Calu3 (cell line): ENCODE results near the gene MLLT6. TPM values are rescaled to one million over a fixed set of nuclear protein-coding genes. Genes with fewer than 3 reads are reported as not detected.

Experiments used
- BruUV-seq: library from RNA; stranded (reverse); fragments of 400-500 nt; replicated peaks from 2 replicates; lab custom pipeline; 2021; lab: Mats Ljungman, UMichigan
- CTCF ChIA-PET: fragments of 300-600 bp; sonication (Branson Sonifier 250); formaldehyde crosslinking; loops from one replicate; lab custom pipeline; 2022; ENCODE audit warnings: antibody characterized with exemption; lab: Charles Lee
- DNase-seq: peaks from one replicate; pipeline ENCODE4 v3.0.0; 2022
- H3K27ac Mint-ChIP-seq: one replicate; pipeline ENCODE4 v1.8.0; 2022; ENCODE audit warnings: mixed read lengths; ENCODE audit not compliant: unreplicated experiment
- H3K27me3 Mint-ChIP-seq: one replicate; pipeline ENCODE4 v1.8.0; 2022; ENCODE audit warnings: mixed read lengths; ENCODE audit not compliant: unreplicated experiment
- H3K36me3 Mint-ChIP-seq: one replicate; pipeline ENCODE4 v1.8.0; 2022; ENCODE audit warnings: mild to moderate bottlenecking, moderate library complexity, mixed read lengths; ENCODE audit not compliant: insufficient read depth, unreplicated experiment
- H3K4me1 Mint-ChIP-seq: one replicate; pipeline ENCODE4 v1.8.0; 2022; ENCODE audit warnings: mild to moderate bottlenecking, low read depth, mixed read lengths; ENCODE audit not compliant: unreplicated experiment
- H3K4me3 Mint-ChIP-seq: one replicate; pipeline ENCODE4 v1.8.0; 2022; ENCODE audit warnings: mild to moderate bottlenecking, low read depth, moderate library complexity, mixed read lengths; ENCODE audit not compliant: unreplicated experiment
- H3K9me3 Mint-ChIP-seq: one replicate; pipeline ENCODE4 v1.8.0; 2022; ENCODE audit warnings: low read depth, mixed read lengths; ENCODE audit not compliant: unreplicated experiment
- CTCF ChIP-seq: fragments of 200-600 bp; IDR thresholded peaks from one replicate; pipeline ENCODE4 v1.8.0; 2022; ENCODE audit warnings: antibody characterized with exemption; ENCODE audit not compliant: unreplicated experiment
- intact Hi-C: fragments of 100-400 bp; cut with micrococcal nuclease; formaldehyde crosslinking; loops from one replicate; pipeline ENCODE4 v1.10.0; 2022; ENCODE audit not compliant: unreplicated experiment
- total RNA-seq: library from RNA; stranded (reverse); gene quantifications from 2 replicates; pipeline ENCODE4 v1.2.3, GENCODE V29; 2022

The MLLT6 gene
- total RNA-seq, 1 experiment from 2014 or later = 463 TPM

- Mint-ChIP-seq H3K27me3 (no peaks in the 10 kb centered on the region), H3K36me3 (peaks cover 89% of the 10 kb centered on the region), H3K4me1 (peaks cover 48% of the 10 kb centered on the region), H3K4me3 (peak within 1 kb of the TSS; percentile 90), H3K27ac (peak within 1 kb of the TSS; percentile 85), H3K9me3 (no peaks in the 10 kb centered on the region)
- peak; percentile 100 for TF ChIP-seq CTCF
- BruUV-seq = no TSS peak
- DNase-seq = peak; percentile 100
- CTCF ChIA-PET = interaction anchor here (0.9 to 2.5 kb wide), 10 partner anchors 15 to 172 kb away, joined by 3 to 20 read pairs (median 4); partner anchors contain the start of genes EPOP, MLLT6 and PSMB3
- intact Hi-C loops = loop anchor here (1.0 kb wide), 2 partner anchors 26 to 53 kb away; no protein-coding TSS in a partner anchor
Observed at GRCh38 chr17:38729886-38730525, 24.9 kb downstream of the MLLT6 start, which contains the start of gene CISD3. TSS of gene CISD3 (plus strand) at chr17:38730341. CDS start at chr17:38730359, 18 bp downstream.

- H3K4me3 Mint-ChIP-seq = peak overlapping the region; percentile 90
- CTCF ChIA-PET = interaction anchor here (0.7 to 2.5 kb wide), 12 partner anchors 8 to 423 kb away, joined by 3 to 20 read pairs (median 4); partner anchors contain the start of genes EPOP, MLLT6 and PSMB3
- BruUV-seq = no TSS peak
- peaks cover 51% of the 10 kb centered on the region for H3K4me1 Mint-ChIP-seq
- peaks cover 89% of the 10 kb centered on the region for H3K36me3 Mint-ChIP-seq
- no peaks in the 10 kb centered on the region for H3K27me3 Mint-ChIP-seq
- intact Hi-C loops = loop anchor here (1.0 kb wide), 2 partner anchors 26 to 53 kb away; no protein-coding TSS in a partner anchor
- no peaks in the 10 kb centered on the region for H3K9me3 Mint-ChIP-seq
- DNase-seq = peak; percentile 90
- H3K27ac Mint-ChIP-seq = peak overlapping the region; percentile 85
- TF ChIP-seq CTCF = no peak
Observed at GRCh38 chr17:38730526-38731379, 25.7 kb downstream of the MLLT6 start.

DNA sequence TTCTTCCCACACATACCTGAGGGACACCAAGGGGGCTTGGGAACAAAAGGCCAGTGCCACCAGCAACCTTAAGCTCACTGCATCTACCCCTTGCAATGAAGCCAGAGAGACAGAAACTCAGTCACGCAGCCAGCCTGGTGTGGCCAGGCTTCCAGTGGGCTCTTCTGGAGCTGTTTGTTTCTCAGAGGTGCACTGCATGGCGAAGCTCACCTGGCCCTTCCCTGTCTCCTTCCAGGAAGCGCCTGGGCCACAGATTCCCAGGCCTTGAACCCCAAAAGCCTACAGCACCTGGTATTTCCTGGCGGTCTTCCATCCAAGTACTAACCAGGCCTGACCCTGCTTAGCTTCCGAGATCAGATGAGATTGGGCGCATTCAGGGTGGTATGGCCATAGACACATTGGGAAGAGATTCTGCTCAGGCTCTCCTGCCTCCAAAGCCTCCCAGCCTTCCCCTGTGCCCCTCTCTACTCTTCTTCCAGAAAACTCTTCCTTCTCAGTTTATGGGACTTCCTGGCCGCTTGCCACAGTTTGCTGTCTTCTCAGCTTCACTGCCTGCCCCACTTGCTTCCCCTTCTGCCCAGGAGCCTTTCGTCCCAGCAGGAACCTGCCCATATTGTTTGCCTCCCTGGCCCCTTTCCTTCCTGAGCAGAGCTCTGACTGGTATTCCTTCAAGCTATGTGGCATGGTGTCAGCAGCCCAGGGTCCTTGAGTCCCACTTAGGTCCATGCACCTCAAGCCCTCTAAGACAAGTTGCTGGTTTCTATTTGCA is 26.6 kb downstream of the MLLT6 start:
- H3K27me3 Mint-ChIP-seq = no peaks in the 10 kb centered on the region
- TF ChIP-seq CTCF = no peak
- H3K36me3 Mint-ChIP-seq = peaks cover 92% of the 10 kb centered on the region
- intact Hi-C loops = no loop called here
- peak overlapping the region; percentile 8 for H3K27ac Mint-ChIP-seq
- H3K4me1 Mint-ChIP-seq = peaks cover 44% of the 10 kb centered on the region
- BruUV-seq = no TSS peak
- H3K9me3 Mint-ChIP-seq = no peaks in the 10 kb centered on the region
- H3K4me3 Mint-ChIP-seq = peak overlapping the region; percentile 90
- no peak for DNase-seq
- CTCF ChIA-PET = interaction anchor here (1.1 to 2.5 kb wide), 10 partner anchors 14 to 422 kb away, joined by 3 to 20 read pairs (median 4); partner anchors contain the start of genes EPOP, MLLT6 and PSMB3
